ENCODE measurements around the gene KANSL2.
"Not testable (repeated sequence)": the region's sequence is repeated elsewhere in the genome, so short reads cannot be mapped to it uniquely, and the experiment has no call there.

The KANSL2 gene, protein sequence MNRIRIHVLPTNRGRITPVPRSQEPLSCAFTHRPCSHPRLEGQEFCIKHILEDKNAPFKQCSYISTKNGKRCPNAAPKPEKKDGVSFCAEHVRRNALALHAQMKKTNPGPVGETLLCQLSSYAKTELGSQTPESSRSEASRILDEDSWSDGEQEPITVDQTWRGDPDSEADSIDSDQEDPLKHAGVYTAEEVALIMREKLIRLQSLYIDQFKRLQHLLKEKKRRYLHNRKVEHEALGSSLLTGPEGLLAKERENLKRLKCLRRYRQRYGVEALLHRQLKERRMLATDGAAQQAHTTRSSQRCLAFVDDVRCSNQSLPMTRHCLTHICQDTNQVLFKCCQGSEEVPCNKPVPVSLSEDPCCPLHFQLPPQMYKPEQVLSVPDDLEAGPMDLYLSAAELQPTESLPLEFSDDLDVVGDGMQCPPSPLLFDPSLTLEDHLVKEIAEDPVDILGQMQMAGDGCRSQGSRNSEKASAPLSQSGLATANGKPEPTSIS

DNA sequence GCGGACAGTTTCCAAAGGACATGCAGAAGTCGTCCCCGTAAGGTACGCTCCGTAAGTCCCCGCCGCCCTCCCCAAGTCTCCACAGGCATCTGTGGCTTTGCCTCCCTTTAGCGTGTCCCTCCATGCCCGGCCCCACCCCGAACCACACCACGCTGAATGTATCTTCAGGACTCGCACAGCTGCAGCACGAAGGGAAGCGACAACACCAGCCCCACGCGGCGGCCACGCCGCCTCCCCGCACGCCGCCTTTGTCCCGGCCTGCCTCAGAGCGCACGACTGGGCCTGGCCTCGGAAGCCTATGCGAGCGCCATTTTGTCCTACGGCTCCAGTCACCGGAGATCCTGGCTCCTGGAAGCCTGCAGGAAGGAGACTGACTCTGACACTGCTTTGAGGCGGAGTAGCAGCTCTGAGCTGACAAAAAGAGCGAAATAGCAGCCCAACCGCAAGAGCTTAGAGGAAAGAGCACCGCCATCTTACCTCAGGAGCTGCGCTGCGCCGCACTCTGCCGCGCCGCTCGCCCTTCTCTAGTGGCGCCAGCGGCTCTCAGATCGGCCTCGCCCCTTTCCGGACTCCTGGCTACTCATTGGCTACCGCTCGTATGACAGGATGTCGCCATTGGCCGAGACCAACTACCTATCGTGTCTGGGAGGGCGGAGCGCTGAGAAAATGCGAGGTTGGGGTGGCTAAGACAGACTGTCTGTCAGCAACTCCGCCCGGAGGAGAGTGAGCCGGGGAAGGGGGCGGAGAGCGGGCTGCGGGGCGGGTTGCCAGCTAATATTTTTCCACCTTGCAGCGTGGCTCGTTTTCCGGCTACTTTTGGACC is at the start of gene KANSL2:
KANSL2 (minus strand) TSS at position 529 of the 823 bp plus-strand sequence. CDS start 606 bp downstream, outside the sequence.
- DNase-seq, result peak; percentile 99

DNA sequence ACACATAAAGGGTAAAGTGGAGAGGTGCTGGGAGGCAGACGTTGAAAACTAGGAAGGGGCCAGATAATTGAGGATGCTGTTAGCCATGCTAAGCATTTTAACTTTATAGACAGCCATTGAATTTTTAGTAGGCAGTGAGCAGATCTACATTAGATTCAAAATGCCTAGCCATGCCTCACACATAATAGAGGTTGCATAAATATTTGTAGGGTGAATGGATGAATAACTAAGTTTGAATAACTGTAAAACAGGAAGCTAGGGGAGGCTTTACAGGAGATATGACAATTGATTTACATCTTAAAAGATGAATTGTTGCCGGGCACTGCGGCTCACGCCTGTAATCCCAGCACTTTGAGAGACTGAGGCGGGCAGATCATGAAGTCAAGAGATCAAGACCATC is 46.8 kb upstream of the KANSL2 start:
- no peak for DNase-seq

DNA sequence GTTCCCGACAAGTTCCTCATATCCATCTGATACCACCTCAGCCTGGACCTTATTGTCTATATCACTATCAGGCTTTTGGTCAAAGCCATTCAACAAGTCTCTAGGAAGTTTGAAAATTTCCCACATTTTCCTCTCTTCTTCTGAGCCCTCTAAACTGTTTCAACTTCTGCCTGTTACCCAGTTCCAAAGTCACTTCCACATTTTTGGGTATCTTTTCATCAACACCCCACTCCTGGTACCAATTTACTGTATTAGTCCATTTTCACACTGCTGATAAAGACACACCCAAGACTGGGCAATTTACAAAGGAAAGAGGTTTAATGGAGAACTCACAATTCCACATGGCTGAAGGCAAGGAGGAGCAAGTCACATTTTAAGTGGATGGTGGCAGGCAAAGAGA is 38.7 kb upstream of the KANSL2 start:
- DNase-seq, result not testable (repeated sequence)

DNA sequence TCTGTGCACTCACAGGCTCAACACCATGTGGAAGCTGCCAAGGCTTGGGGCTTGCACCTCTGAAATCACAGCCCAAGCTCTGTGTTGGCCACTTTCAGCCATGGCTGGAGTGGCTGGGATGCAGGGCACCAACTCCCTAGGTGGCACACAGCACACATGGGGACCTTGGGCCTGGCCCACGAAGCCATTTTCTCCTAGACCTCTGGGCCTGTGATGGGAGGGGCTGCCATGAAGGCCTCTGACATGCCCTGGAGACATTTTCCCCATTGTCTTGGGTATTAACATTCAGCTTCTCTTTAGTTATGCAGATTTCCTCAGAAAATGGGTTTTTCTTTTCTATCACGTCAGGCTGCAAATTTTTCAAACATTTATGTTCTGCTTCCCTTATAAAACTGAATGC is 38.1 kb upstream of the KANSL2 start:
- not testable (repeated sequence) for DNase-seq

DNA sequence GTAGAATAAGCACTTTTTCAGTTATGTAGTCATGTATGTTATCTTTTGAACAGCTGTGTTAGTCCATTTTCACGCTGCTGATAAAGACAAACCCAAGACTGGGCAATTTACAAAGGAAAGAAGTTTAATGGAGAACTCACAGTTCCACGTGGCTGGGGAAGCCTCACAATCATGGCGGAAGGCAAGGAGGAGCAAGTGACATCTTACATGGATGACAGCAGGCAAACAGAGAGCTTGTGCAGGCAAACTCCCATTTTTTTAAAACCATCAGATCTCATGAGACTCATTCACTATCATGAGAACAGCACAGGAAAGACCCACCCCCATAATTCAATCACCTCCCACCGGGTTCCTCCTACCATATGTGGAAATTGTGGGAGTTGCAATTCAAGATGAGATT is 37.0 kb upstream of the KANSL2 start:
- not testable (repeated sequence) for DNase-seq

DNA sequence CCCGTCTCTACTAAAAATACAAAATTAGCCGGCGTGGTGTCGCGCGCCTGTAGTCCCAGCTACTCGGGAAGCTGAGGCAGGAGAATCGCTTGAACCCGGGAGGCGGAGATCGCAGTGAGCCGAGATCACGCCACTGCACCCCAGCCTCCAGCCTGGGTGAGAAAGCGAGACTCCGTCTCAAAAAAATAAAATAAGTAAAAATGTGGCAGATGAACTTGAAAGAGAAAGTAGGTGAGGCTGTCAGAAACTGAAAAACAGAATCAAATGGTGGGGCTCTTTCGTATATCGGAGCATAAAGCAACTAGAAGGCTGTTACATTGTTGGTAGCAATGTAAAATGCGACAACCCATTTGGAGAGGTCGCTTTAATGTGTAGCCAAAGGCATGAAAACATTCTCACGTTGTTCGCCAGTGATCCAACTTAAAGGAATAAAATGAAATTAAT is 35.2 kb upstream of the KANSL2 start:
- DNase-seq, result peak; percentile 63

DNA sequence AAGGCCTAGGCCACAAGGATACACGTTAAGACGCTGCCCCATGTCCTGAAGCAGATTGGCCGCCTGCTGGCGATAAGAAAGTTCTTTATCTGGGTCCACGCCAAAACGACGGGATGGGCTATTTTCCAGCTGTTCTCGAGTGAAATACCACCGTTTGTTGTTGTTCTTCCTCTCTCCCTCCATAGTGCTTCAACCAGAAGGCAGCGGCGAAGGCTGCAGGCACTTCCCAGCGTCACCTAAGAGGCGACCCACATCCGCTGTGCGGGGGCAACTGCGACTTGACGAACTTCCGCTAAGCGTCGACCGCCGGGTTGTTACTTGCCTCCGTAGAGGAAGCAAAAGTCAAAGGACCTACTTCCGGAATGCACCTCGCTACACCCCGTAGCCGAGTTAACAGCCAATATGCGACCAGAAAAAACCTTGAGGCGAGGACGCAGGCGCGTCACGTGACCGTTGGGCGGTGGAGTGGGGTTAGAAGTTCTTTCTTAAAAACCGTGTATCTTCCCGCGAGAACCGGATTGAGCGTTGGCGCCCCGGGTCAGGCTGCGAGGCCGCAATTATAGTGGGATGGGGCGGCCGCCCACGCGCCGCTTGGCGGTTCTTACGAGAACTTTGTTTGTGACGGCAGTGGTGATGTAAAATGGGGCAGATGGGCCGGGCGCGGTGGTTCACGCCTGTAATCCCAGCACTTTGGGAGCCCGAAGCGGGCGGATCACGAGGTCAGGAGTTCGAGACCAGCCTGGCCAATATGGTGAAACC is 34.6 kb upstream of the KANSL2 start, which contains the start of gene CCNT1:
CCNT1 (minus strand) TSS at position 215 of the 759 bp plus-strand sequence; CDS start at position 183, 32 bp downstream.
- peak; percentile 100 for DNase-seq

DNA sequence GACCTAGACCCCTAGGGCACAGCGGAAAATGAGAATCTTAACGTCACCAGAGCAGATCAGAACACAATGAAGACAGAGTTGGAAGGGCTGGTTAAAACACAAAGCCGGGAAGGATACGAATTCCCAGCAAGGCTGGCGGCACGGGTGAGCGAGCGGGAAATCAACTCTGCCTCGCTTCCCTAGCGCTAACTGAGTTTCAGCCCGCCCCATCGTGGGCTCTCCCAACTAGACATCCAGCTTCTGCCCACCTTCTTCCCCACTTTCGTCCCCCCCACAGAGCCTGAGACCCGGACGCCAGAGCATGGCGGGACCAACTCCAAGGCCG is 34.1 kb upstream of the KANSL2 start:
- DNase-seq, result peak; percentile 59

DNA sequence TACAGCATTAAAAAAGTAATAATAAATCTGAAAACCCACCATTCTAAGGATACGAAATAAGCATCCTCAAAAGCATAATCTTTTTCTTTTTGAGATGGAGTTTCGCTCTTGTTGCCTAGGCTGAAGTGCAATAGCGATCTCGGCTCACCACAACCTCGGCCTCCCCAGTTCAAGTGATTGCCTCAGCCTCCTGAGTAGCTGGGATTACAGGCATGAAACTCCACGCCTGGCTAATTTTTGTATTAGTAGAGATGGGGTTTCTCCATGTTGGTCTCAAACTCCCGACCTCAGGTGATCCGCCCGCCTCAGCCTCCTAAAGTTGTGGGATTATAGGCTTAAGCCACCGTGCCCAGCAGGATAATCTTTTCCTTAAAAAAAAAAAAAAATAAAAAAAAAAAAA is 30.2 kb upstream of the KANSL2 start:
- DNase-seq, result no peak

DNA sequence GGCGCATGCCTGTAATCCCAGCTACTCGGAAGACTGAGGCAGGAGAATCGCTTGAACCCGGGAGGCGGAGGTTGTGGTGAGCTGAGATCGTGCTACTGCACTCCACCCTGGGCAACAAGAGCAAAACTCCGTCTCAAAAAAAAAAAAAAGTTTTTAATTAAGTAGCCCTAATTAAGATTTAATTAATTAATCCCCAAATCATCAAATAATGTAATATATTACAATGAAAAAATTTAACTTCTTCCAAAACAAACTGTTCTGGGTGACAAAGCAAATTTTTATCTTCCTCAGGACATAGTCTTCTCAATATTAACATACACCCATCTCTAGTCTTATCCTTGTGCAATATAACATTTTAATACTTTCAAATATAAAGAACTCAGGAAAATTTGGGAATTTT is 16.8 kb upstream of the KANSL2 start:
- not testable (repeated sequence) for DNase-seq

DNA sequence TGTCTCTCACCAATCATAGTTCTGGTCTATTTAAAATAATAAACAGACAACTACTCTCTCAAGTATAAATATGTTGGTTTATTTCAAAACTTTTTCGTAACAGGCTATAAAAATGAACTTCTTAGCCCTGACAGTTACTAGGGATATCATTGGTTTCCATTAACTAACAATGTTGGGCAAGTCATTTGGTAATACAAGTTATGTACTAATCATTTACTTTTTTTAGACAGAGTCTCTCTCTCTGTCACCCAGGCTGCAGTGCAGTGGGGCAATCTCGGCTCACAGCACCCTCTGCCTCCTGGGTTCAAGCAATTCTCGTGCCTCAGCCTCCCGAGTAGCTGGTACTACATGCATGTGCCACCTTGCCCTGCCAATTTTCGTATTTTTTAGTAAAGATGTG is 14.6 kb upstream of the KANSL2 start:
- no peak for DNase-seq

DNA sequence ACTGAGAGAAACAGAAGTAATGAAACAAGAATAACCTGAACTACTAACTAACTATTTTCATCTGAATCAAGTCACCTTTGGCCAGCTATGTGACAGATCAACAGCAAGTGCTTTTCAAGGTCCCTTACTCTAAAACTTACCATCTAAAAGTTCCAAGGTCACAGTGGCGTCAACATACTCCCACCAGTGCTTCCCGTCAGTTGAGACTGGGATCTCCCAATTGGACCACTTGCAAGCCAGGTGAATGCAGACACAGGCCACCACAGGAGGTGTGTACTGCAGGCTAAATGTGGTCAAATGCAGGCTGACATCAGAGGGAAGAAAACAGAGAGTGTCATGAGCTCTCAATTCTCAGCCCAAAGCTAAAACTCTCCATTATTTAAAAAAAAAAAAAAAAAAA is 13.8 kb upstream of the KANSL2 start:
- no peak for DNase-seq

DNA sequence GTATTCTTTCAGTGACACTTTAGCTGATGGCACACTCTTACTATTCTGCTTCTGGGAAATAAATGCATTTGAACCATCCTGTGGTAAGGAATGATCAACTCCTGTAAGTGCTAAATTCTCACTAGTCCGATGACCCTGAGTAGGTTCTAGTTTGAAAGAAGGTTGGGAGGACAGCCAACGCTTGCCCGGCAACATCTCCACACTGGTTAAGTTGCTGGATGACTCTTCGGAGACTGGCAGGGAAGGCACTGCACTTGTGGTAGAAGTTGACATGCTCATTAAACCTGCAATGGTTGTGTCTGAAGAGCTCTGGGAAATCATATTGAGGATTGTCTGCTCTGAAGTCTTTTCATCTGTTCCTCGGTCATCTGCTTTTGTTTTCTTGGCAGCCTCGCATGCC is 12.0 kb upstream of the KANSL2 start:
- DNase-seq, result no peak

DNA sequence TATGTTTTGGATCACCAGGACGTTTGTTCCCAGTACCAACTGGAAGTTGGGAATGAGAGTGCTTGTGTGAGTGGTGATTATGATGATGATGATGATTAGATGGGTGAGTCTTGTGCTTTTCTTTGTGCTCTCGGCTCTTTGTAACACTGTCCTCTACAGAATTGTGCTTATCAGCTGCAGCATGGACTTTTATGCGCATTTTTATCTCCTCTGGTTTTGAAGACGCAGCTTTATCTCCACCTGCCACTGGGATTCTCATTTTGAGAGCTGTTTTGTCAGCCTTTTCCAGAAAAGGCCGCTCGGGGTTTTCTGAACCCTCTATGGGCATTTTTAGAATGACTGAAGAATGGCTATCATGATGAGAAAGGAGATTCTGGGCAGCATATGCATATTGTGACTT is 11.5 kb upstream of the KANSL2 start:
- DNase-seq, result peak; percentile 75

DNA sequence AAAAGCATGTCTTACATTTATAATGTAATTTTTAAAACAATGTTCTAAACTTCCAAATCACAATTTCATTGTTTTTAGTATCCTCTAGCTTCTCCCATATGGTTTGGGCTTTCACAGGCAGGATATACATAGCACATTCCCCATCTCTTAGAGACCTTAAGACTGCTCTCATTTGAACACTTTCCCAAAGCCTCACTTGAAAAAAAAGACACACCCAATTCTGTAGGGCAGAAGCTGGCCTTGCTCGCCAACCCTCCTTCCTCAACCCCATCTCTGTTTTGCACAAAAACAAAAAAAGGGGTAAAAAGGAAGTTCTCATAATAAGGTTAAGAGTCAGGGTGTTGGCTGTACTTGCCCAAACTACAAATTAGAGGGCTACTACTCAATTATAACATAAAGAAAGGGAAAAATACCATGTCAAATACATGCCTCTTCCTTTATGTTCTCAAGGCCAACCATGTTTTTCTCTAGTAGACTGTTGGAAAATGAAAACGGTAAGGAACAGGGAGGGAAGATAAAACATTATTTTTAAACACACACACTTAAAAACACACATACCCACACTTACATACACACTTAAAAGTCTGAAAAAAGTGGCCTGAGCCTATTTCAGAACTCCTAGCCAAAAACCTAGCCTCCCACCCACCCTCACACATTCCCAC is 9.9 kb upstream of the KANSL2 start:
- no peak for DNase-seq

DNA sequence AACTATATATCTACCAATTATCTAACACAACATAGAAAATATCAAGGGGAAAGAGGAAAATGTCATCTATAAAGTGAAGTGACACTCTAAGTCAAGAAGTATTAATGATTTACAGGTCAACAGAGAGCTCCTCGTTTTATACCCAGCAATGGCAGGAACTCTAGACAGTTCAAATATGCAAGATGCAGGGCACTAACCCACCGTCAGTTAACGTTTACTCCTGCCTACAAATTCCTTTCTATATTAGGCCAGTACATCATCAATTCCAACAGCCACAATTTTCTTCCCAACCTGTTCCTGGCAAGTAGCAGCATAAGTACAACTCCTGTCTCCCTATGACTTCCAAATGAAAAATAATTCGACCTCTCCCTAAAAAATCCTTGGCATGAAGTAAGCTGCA is 9.0 kb upstream of the KANSL2 start:
- DNase-seq, result no peak

DNA sequence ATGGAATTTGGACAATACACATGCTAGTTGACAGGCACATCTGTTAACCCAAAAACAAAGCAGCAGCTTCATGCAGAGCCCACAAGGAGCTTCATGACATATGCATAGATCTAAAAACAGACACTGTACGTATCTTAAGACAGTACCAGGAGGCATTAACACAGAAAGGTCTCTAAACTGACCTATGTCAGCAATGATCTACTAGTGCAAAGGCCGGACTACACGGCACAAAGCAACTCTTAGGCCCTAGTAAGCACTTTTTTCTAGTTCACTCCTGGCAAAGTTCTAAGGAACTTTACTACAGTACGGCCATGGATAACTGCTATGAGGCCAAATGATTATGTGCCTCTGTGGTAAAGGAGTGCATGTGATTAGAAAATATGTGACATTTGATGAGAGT is 8.4 kb upstream of the KANSL2 start:
- DNase-seq, result no peak

DNA sequence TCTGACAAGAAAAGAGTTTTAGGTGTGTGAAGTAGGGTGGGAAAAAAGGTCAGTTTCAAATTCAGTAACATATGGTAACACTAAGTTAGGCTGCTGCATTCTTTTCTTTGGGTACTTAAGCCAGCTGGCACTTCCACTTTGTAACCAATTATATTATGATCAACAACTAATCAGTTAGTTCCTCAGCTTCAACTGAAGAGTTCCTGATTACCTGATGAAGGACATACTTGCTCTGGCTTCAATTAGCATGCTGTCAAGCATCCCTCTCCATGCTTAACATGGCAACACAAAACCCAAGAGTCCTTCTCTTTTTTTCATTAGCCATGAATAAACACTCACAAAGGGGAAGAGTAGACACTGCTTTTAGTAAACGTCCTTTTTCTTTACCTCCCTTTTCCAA is 6.8 kb upstream of the KANSL2 start:
- DNase-seq, result no peak

DNA sequence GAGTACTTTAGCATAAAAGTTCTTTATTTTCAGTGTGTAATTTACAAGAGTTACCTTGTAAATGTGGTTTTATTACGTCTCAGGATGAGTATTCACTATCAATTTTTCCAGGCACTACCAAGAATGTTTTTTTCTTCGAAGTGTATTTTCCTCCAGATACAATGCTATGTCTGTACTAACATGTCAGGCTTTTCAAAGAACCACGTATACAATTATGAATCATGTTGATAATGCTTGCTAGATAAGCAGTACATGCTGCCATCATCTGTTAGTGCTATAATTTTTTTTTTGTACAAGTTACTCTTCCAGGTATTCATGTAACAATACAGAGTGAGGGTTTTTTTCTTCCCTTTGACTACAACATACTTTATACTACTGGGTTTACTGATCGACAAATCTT is 5.6 kb upstream of the KANSL2 start:
- DNase-seq, result no peak

DNA sequence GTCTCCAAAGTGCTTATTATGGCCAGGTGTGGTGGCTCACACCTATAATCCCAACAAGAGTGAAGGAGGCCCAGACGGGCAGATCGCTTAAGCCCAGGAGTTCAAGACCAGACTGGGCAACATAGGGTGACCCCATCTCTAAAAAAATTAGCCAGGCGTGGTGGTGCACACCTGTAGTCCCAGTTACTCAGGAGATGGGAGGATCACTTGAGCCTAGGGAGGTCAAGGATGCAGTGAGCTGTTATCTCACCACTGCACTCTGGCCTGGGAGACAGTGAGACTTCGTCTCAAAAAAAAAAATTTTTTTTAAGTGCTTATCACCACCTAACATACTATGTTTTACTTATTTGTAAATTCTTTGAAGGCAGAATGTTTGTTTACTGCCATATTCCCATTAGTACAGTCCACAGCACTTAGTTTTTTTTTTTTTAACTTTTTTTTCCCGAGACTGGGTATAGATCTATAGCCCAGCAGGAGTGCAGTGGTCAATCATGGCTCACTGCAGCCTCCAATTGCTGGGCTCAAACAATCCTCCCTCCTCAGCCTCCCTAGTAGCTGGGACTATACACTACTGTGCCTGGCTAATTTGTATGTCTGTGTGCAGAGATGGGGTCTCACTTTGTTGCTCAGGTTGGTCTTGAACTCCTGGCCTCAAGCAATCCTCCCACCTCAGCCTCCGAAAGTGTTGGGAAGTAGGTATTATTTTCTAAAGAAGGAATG is 4.7 kb upstream of the KANSL2 start:
- DNase-seq, result peak; percentile 29

DNA sequence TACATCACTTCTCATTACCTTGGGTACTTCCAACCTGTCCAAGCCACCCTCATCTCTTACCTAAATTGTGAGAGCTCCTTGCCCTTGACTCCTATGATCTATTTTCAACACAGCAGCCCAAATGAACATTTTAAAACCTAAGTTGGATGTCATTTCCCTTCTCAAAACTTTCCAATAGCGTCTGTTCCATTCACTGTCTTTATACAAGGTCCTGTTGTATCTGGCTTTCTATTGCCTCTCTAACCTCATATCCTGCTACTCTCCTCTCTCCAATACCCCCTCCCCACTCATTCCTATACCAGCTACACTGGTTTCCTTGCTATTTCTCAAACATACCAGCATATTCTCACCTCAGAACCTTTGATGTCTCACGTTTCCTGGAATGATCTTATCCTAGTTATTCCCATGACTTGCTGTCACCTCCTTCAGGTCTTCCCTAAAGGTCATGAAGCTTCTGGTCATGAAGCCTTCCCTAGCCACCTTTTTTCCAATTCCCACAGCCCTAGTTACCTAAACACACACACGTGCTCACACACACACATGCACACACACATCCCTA is 4.1 kb upstream of the KANSL2 start:
- DNase-seq, result no peak

DNA sequence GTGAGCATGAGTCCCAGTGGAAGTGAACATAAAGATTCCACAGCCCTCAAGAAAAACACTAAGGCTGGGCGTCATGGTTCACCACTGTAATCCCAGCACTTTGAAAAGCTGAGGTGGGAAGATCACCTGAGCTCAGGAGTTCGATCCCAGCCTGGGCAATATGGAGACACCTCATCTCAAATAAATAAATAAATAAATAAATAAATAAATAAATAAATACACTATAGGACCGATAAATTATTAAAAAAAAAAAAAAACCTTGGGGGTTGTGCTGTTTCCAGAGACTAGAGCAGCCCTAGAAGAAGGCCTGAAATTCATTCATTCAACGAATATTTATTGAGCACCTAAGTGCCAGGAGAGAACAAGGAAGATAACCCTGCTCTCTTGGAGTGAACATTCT is 1.5 kb upstream of the KANSL2 start:
- DNase-seq, result no peak
